SK-N-MC (cell line): ENCODE data around the gene TNRC6C.

Experiments
- EZH2 ChIP-seq: fragments of 200-600 bp; sonication (generic); IDR thresholded peaks from one replicate; pipeline ENCODE4 v1.6.1; 2017; ENCODE audit warnings: antibody characterized with exemption
- POLR2AphosphoS5 ChIP-seq: IDR thresholded peaks from 2 replicates; pipeline ENCODE4 v1.6.1; 2012; ENCODE audit warnings: mild to moderate bottlenecking, low read depth, low read length, borderline replicate concordance

- TF ChIP-seq EZH2 (no peak), POLR2AphosphoS5 (no peak)
Observed at GRCh38 chr17:78000341-78000740, 41.8 kb downstream of the TNRC6C start.
